ENCODE data around the gene ARID1A.
"Not testable (repeated sequence)": the region's sequence is repeated elsewhere in the genome, so short reads cannot be mapped to it uniquely, and the experiment has no call there.

ARID1A gene

GRCh38 chr1:26787706-26788514, 92.1 kb downstream of the ARID1A start, which contains the start of gene PIGV:
TSS of gene PIGV (plus strand) at chr1:26787950. CDS start at chr1:26790816, 2,866 bp downstream.
- peak; percentile 76 to 82 for DNase-seq (ENCODE audit: low read depth in 2 of 2)

- no peak for DNase-seq (ENCODE audit: low read depth in 2 of 2)
These were observed 92.6 kb downstream of the ARID1A start for GRCh38 chr1:26788515-26788785.

DNA sequence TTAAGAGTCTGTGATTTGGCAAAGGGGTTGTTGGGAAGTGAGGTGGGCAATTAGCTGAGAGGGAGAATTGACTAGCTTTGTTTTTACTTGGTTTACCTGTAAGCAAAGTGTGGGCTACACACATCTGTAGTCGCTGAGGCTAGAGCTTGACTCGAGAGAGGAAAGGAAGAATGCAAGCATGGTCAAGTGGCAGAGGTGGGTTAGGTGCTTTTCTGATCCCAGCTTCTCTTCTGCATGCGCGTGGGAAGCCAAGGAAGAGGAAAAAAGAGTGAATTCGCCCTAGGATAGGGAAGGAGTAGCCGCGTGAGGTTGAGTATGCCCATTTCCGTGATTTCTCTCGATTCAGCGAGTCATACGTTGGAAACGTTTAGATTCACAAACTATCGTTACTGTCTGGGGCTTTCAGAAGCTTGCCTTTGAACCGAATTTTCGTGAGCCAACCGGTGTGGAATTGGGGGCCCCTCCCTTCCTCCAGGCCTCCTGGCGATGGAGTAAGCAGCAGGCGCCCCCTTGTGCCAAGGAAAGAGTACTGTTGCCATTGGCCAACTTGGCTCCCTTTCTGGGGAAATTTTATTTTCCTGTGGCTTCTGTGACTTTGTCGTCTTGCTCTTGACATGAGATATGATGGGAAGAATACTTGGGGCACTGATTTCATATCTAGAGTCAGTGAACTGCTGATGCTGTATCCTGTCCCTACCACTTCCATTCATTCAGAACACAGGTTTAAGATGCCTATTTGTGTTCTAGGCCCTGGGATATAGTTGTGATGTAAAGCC, 93.2 kb downstream of the ARID1A start:
- peak; percentile 65 to 85 for DNase-seq (ENCODE audit: low read depth in 2 of 2)

DNA sequence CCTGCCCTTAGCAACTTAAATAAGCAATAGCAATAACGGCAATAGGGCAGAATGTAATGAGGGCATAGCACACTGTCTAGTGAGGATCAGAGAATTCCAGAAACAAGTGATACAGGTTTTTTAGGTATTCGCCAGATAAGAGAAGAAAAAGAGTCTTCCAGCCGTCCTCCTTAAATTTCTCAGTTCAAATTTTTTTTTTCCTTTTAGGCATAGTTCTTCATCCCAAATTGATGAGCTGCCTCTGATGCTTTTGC, 93.7 kb downstream of the ARID1A start:
- no peak for DNase-seq (ENCODE audit: low read depth in 2 of 2)

GRCh38 chr1:26789931-26790330, 94.1 kb downstream of the ARID1A start:
- no peak for DNase-seq (ENCODE audit: low read depth in 2 of 2)

- DNase-seq (ENCODE audit: low read depth in 2 of 2): no peak
These were observed 94.7 kb downstream of the ARID1A start for GRCh38 chr1:26790551-26790953.

- no peak for DNase-seq (ENCODE audit: low read depth in 2 of 2)
These were observed 95.3 kb downstream of the ARID1A start for GRCh38 chr1:26791148-26791547.

DNA sequence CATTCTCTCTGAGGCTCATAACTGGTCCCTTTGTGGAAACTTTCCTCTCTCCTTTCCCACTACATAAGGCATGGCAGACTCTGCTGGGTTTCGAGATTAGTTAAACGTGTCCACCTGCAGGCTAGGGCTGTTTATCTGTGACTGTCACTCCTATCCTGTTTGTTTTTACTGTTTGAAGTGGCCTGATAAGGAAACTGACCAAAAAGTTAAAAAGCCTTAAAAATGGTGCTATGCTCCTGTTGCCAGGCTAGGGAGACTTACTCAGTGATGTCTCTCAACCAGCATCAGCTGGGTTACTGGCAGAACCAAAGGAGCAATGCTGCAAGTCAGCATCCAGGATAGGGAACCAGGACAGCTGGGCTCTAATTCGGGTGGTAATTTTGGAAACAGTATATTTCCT, 95.8 kb downstream of the ARID1A start:
- no peak for DNase-seq (ENCODE audit: low read depth in 2 of 2)

GRCh38 chr1:26792924-26793323, 97.1 kb downstream of the ARID1A start:
- no peak for DNase-seq (ENCODE audit: low read depth in 2 of 2)

DNA sequence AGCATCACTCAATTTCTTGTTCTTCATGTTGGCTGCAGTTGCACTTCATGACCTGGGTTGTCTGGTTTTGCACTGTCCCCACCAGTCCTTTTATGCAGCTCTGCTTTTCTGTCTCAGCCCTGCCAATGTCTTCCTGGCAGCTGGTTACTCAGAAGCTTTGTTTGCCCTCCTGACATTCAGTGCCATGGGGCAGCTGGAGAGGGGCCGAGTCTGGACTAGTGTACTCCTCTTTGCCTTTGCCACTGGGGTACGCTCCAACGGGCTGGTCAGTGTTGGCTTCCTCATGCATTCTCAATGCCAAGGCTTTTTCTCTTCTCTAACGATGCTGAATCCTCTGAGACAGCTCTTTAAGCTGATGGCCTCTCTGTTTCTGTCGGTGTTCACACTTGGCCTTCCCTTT, 98.6 kb downstream of the ARID1A start:
- no peak for DNase-seq (ENCODE audit: low read depth in 2 of 2)

- no peak for DNase-seq (ENCODE audit: low read depth in 2 of 2)
These were observed 101.8 kb downstream of the ARID1A start for GRCh38 chr1:26797627-26798026.

DNA sequence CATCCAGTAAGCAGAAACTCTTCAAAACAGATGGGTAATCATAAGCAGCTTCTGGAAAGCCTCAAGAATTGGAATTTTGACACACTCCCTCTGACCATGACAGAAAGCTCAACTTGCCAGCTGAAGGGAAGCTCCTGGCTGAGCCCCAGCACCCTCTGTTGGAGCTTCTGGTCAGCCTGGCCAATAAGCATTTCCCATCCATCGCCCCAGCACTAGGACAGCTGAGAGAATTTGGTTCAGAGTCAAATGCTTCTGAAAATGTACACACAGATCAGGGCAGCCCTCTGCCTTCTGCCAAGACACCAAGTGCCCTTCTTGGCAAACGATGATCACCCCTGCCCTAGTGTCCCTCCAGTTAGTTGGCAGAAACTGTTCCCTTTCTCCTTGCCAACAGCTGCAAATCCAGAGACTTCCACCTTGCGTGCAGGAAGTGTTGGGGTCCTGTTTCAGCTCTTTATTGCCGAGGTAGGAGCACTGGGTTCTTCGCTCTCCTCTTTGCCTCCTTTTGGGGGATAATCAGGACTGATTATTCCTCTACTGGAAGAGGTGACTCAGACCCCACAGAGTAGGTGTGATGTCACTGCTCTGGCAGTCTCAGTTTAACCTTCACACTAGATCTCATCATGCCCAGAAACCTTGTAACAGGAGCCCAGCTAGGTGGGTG, 103.8 kb downstream of the ARID1A start:
- DNase-seq (ENCODE audit: low read depth in 2 of 2): peak in 1 of 2 donors; percentile 16

- DNase-seq (ENCODE audit: low read depth in 2 of 2): not testable (repeated sequence)
These were observed 108.1 kb downstream of the ARID1A start for GRCh38 chr1:26803932-26804331.

DNA sequence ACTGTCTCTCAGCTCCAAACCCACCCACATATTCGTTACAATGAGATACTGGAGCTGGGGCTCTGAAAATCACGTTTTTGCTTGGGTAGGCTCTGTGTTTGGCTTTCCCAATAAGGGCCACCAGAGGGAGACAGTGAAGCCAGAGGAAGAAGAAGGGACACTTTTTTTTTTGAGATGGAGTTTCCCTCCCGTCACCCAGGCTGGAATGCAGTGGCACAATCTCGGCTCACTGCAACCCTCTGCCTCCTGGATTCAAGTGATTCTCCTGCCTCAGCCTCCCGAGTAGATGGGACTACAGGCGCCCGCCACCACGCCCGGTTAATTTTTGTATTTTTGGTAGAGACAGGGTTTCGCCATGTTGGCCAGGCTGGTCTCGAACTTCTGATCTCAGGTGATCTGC, 114.3 kb downstream of the ARID1A start:
- peak in 1 of 2 donors; percentile 61 for DNase-seq (ENCODE audit: low read depth in 2 of 2)

DNA sequence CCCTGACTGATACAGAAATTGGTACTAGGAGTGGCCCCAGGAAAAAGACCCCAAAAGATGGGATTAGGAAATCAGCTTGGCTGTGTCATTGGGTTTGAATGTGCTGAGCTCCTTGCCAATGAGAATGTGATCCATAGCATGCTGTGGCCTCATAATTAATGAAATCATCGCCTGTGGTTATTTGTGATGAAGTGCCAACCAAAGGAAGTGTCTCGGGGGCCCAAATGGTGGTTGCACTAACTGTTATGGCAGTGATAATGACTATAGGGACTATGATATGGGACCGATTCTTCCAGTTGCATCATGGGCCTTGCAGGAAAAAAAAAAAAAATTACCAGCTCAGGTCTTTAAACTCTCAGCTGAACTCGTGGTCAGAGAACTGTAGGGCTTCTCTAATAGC, 115.2 kb downstream of the ARID1A start:
- no peak for DNase-seq (ENCODE audit: low read depth in 2 of 2)

DNA sequence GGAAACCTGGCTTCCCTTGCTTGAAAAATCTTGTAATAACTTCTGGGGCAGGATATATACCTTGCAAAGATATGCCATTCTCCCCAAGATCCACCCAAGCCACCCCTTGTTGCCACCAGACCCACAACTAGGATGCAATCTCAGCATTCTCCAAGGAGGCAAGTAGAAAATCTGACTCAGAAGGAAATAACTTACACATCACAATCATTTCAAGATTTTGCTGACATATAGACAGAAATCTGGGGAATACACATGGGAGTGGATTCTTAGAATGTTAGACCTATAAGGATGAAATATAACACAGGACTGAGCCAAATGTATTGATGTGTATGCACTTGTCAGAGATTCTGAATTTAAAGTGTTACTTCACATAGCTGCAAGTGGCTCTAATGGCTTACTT, 115.9 kb downstream of the ARID1A start:
- DNase-seq (ENCODE audit: low read depth in 2 of 2): no peak

DNA sequence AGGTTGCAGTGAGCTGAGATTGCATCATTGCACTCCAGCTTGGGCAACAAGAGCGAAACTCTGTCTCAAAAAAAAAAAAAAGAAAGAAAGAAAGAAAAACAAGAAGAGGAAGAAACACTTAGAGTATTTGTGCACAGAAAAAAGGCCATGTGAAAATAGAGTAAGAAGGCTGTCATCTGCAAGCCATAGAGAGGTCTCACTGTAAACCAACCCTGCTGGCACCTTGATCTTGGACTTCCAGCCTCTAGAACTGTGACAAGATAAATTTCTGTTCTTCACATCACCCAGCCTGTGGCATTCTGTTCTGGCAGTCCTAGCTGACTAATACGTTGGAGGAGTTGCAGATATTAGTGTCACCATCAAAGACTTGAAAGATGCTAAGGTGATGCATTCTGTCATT, 118.6 kb downstream of the ARID1A start:
- no peak for DNase-seq (ENCODE audit: low read depth in 2 of 2)

DNA sequence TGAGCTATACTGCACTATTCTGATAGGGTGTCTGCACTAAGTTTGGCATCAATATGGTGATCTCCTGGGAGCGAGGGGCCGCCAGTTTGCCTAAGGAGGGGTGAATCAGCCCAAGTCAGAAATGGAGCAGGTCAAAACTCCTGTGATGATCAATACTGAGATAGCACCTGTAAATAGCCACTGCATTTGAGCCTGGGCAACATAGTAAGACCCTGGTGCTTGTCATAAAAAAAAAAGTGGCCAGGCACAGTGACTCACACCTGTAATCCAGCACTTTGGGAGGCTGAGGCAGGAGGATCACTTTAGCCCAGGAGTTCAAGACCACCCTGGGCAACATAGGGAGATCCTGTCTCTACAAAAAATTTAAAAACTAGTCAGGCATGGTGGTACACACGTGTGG, 119.1 kb downstream of the ARID1A start:
- DNase-seq (ENCODE audit: low read depth in 2 of 2): no peak

- DNase-seq (ENCODE audit: low read depth in 2 of 2): no peak
These were observed 125.0 kb downstream of the ARID1A start for GRCh38 chr1:26820784-26821269.

- DNase-seq (ENCODE audit: low read depth in 2 of 2): no peak
These were observed 127.1 kb downstream of the ARID1A start for GRCh38 chr1:26822737-26823395.

- DNase-seq (ENCODE audit: low read depth in 2 of 2): no peak
These were observed 128.9 kb downstream of the ARID1A start for GRCh38 chr1:26824731-26825130.
